MCF 10A (cell line): ENCODE results near the gene RALGAPB. TPM values are rescaled to one million over a fixed set of nuclear protein-coding genes. Genes with fewer than 3 reads are reported as not detected.

Experiments
- BruUV-seq: library from RNA; stranded (reverse); fragments of 400-500 nt; replicated peaks from 2 replicates; lab custom pipeline; 2021; lab: Mats Ljungman, UMichigan
- CTCF ChIA-PET: fragments of 300-600 bp; sonication (Branson Sonifier 250); formaldehyde crosslinking; extraction: SDS; loops from one replicate; lab custom pipeline; 2021; ENCODE audit warnings: antibody characterized with exemption, inconsistent platforms; lab: Yijun Ruan, JAX
- POLR2A ChIA-PET: fragments of 300-600, 350-650 bp; sonication (Branson Sonifier 250); formaldehyde crosslinking; extraction: SDS; loops from one replicate; lab custom pipeline; 2020; ENCODE audit warnings: antibody characterized with exemption, inconsistent platforms; lab: Yijun Ruan, JAX
- DNase-seq: peaks from one replicate; pipeline ENCODE4 v3.0.0-alpha.2; 2018; ENCODE audit not compliant: unreplicated experiment
- H3K27ac Mint-ChIP-seq: one replicate; pipeline ENCODE4 v1.8.0; 2022; ENCODE audit warnings: mild to moderate bottlenecking, low read depth, mixed read lengths; ENCODE audit not compliant: unreplicated experiment
- H3K27me3 Mint-ChIP-seq: one replicate; pipeline ENCODE4 v1.8.0; 2022; ENCODE audit warnings: mixed read lengths; ENCODE audit not compliant: insufficient read depth, unreplicated experiment
- H3K36me3 Mint-ChIP-seq: one replicate; pipeline ENCODE4 v1.8.0; 2022; ENCODE audit warnings: mild to moderate bottlenecking, moderate library complexity, mixed read lengths; ENCODE audit not compliant: insufficient read depth, unreplicated experiment
- H3K4me1 Mint-ChIP-seq: one replicate; pipeline ENCODE4 v1.8.0; 2022; ENCODE audit warnings: mixed read lengths; ENCODE audit not compliant: insufficient read depth, unreplicated experiment
- H3K4me3 Mint-ChIP-seq: one replicate; pipeline ENCODE4 v1.8.0; 2022; ENCODE audit warnings: mild to moderate bottlenecking, moderate library complexity, mixed read lengths; ENCODE audit not compliant: unreplicated experiment
- H3K9me3 Mint-ChIP-seq: one replicate; pipeline ENCODE4 v1.8.0; 2022; ENCODE audit warnings: mixed read lengths; ENCODE audit not compliant: unreplicated experiment
- CTCF ChIP-seq: fragments of 200-600 bp; IDR thresholded peaks from one replicate; pipeline ENCODE4 v1.8.0; 2022; ENCODE audit warnings: antibody characterized with exemption, mild to moderate bottlenecking; ENCODE audit not compliant: unreplicated experiment
- intact Hi-C: fragments of 100-400 bp; cut with micrococcal nuclease; formaldehyde crosslinking; loops from 2 replicates; pipeline ENCODE4 v1.14.1; 2022
- total RNA-seq: library from RNA; stranded (reverse); gene quantifications from 2 replicates; pipeline ENCODE4 v1.2.3, GENCODE V29; 2022

RALGAPB gene
- total RNA-seq, 1 experiment from 2014 or later: 33.8 TPM

- Mint-ChIP-seq H3K4me3 (no peak overlapping the region), H3K36me3 (peaks cover 67% of the 10 kb centered on the region), H3K4me1 (no peaks in the 10 kb centered on the region), H3K27ac (no peak overlapping the region), H3K9me3 (no peaks in the 10 kb centered on the region), H3K27me3 (no peaks in the 10 kb centered on the region)
- no TSS peak for BruUV-seq
- TF ChIP-seq CTCF: no peak
- DNase-seq: no peak
- CTCF ChIA-PET: no interaction called here
- intact Hi-C loops: no loop called here
- POLR2A ChIA-PET: interaction anchor here (0.6 to 2.1 kb wide), 2 partner anchors 8 to 273 kb away, joined by 3 to 5 read pairs; no protein-coding TSS in a partner anchor
These were observed 91.3 kb downstream of the RALGAPB start for GRCh38 chr20:38563802-38564431.

- DNase-seq: no peak
- ChIA-PET POLR2A (no interaction called here), CTCF (interaction anchor here (0.5 kb wide), 1 partner anchor 26 kb away, joined by 5 read pairs; no protein-coding TSS in a partner anchor)
- no TSS peak for BruUV-seq
- H3K36me3 Mint-ChIP-seq: peaks cover 62% of the 10 kb centered on the region
- no peak for TF ChIP-seq CTCF
- no peaks in the 10 kb centered on the region for H3K9me3 Mint-ChIP-seq
- H3K4me3 Mint-ChIP-seq: no peak overlapping the region
- H3K27me3 Mint-ChIP-seq: no peaks in the 10 kb centered on the region
- intact Hi-C loops: no loop called here
- H3K27ac Mint-ChIP-seq: no peak overlapping the region
- H3K4me1 Mint-ChIP-seq: no peaks in the 10 kb centered on the region
These were observed 92.0 kb downstream of the RALGAPB start for GRCh38 chr20:38564680-38565079.

- peaks cover 57% of the 10 kb centered on the region for H3K36me3 Mint-ChIP-seq
- intact Hi-C loops: no loop called here
- ChIA-PET CTCF (interaction anchor here (0.7 to 1.4 kb wide), 3 partner anchors 10 to 129 kb away, joined by 3 to 4 read pairs (median 3); no protein-coding TSS in a partner anchor), POLR2A (no interaction called here)
- H3K27me3 Mint-ChIP-seq: no peaks in the 10 kb centered on the region
- DNase-seq: no peak
- TF ChIP-seq CTCF: no peak
- no TSS peak for BruUV-seq
- H3K4me3 Mint-ChIP-seq: no peak overlapping the region
- no peak overlapping the region for H3K27ac Mint-ChIP-seq
- H3K9me3 Mint-ChIP-seq: no peaks in the 10 kb centered on the region
- H3K4me1 Mint-ChIP-seq: no peaks in the 10 kb centered on the region
These were observed 93.5 kb downstream of the RALGAPB start for GRCh38 chr20:38566036-38566598.

- Mint-ChIP-seq H3K9me3 (no peaks in the 10 kb centered on the region), H3K36me3 (peaks cover 63% of the 10 kb centered on the region), H3K27ac (no peak overlapping the region), H3K4me1 (no peaks in the 10 kb centered on the region), H3K27me3 (no peaks in the 10 kb centered on the region), H3K4me3 (no peak overlapping the region)
- intact Hi-C loops: no loop called here
- POLR2A ChIA-PET: interaction anchor here (0.6 to 2.6 kb wide), 7 partner anchors 9 to 1205 kb away, joined by 3 to 10 read pairs (median 3); no protein-coding TSS in a partner anchor
- no peak for DNase-seq
- no peak for TF ChIP-seq CTCF
- CTCF ChIA-PET: interaction anchor here (1.0 to 1.6 kb wide), 4 partner anchors 19 to 479 kb away, joined by 3 to 11 read pairs (median 4); no protein-coding TSS in a partner anchor
- no TSS peak for BruUV-seq
These were observed 97.3 kb downstream of the RALGAPB start for GRCh38 chr20:38569747-38570525.
